ENCODE data around the gene TXNDC12.
"Not testable (repeated sequence)": the region's sequence is repeated elsewhere in the genome, so short reads cannot be mapped to it uniquely, and the experiment has no call there.

TXNDC12 gene

GRCh38 chr1:52007215-52008002 is 47.6 kb downstream of the TXNDC12 start:
- no peaks in the 10 kb centered on the region for H3K9me3 Mint-ChIP-seq
- DNase-seq (ENCODE audit: low spot score in 2 of 2) (no peak), ATAC-seq (replicated peaks; ENCODE audit: extremely low read depth, poor library complexity, severe bottlenecking) (no peak)
- no peaks in the 10 kb centered on the region for H3K36me3 Mint-ChIP-seq (ENCODE audit: insufficient read depth)
- H3K4me3 Mint-ChIP-seq: no peak overlapping the region
- H3K27ac Mint-ChIP-seq (ENCODE audit: low read depth): no peak overlapping the region
- H3K4me1 Mint-ChIP-seq: no peaks in the 10 kb centered on the region
- H3K27me3 Mint-ChIP-seq: peaks cover 24% of the 10 kb centered on the region

GRCh38 chr1:52006081-52006553 is 48.9 kb downstream of the TXNDC12 start:
- not testable (repeated sequence) for ATAC-seq (replicated peaks; ENCODE audit: extremely low read depth, poor library complexity, severe bottlenecking)

GRCh38 chr1:52005548-52005947 is 49.4 kb downstream of the TXNDC12 start:
- not testable (repeated sequence) for ATAC-seq (replicated peaks; ENCODE audit: extremely low read depth, poor library complexity, severe bottlenecking); H3K4me3 Mint-ChIP-seq; H3K36me3 Mint-ChIP-seq (ENCODE audit: insufficient read depth); H3K27ac Mint-ChIP-seq (ENCODE audit: low read depth); H3K9me3 Mint-ChIP-seq; DNase-seq (ENCODE audit: low spot score in 2 of 2); H3K4me1 Mint-ChIP-seq
- H3K27me3 Mint-ChIP-seq: peaks cover 24% of the 10 kb centered on the region

More at GRCh38 chr1:52006081-52006553, 48.9 kb downstream of the TXNDC12 start:
- H3K27me3 Mint-ChIP-seq: peaks cover 24% of the 10 kb centered on the region
- H3K36me3 Mint-ChIP-seq (ENCODE audit: insufficient read depth); H3K4me1 Mint-ChIP-seq; DNase-seq (ENCODE audit: low spot score in 2 of 2); H3K9me3 Mint-ChIP-seq; H3K4me3 Mint-ChIP-seq; H3K27ac Mint-ChIP-seq (ENCODE audit: low read depth): not testable (repeated sequence)

GRCh38 chr1:52003877-52004276 is 51.1 kb downstream of the TXNDC12 start:
- ATAC-seq (replicated peaks; ENCODE audit: extremely low read depth, poor library complexity, severe bottlenecking) (no peak), DNase-seq (ENCODE audit: low spot score in 2 of 2) (no peak)
- Mint-ChIP-seq H3K27me3 (peaks cover 24% of the 10 kb centered on the region), H3K4me1 (no peaks in the 10 kb centered on the region), H3K27ac (ENCODE audit: low read depth) (no peak overlapping the region), H3K36me3 (ENCODE audit: insufficient read depth) (peaks cover 2% of the 10 kb centered on the region), H3K9me3 (no peaks in the 10 kb centered on the region), H3K4me3 (no peak overlapping the region)

- Mint-ChIP-seq H3K36me3 (ENCODE audit: insufficient read depth) (peaks cover 2% of the 10 kb centered on the region), H3K27me3 (peaks cover 21% of the 10 kb centered on the region), H3K4me3 (no peak overlapping the region), H3K9me3 (no peaks in the 10 kb centered on the region), H3K27ac (ENCODE audit: low read depth) (no peak overlapping the region), H3K4me1 (no peaks in the 10 kb centered on the region)
- ATAC-seq (replicated peaks; ENCODE audit: extremely low read depth, poor library complexity, severe bottlenecking): peak; percentile 71
- DNase-seq (ENCODE audit: low spot score in 2 of 2): peak in 1 of 2 donors; percentile 47
These were observed 52.7 kb downstream of the TXNDC12 start for GRCh38 chr1:52002038-52002917.

GRCh38 chr1:51998701-51999100 is 56.3 kb downstream of the TXNDC12 start:
- H3K27ac Mint-ChIP-seq (ENCODE audit: low read depth): no peak overlapping the region
- no peak for DNase-seq (ENCODE audit: low spot score in 2 of 2)
- no peaks in the 10 kb centered on the region for H3K4me1 Mint-ChIP-seq
- H3K4me3 Mint-ChIP-seq: no peak overlapping the region
- H3K9me3 Mint-ChIP-seq: no peaks in the 10 kb centered on the region
- peaks cover 6% of the 10 kb centered on the region for H3K27me3 Mint-ChIP-seq
- no peak for ATAC-seq (replicated peaks; ENCODE audit: extremely low read depth, poor library complexity, severe bottlenecking)
- H3K36me3 Mint-ChIP-seq (ENCODE audit: insufficient read depth): peaks cover 2% of the 10 kb centered on the region

- no peak for ATAC-seq (replicated peaks; ENCODE audit: extremely low read depth, poor library complexity, severe bottlenecking)
These were observed 57.0 kb downstream of the TXNDC12 start for GRCh38 chr1:51997974-51998382.

GRCh38 chr1:51990478-51990965 is 64.5 kb downstream of the TXNDC12 start, which contains the start of gene RAB3B:
TSS of gene RAB3B (minus strand) at chr1:51990700. CDS start at chr1:51977117, 13,583 bp downstream.
- peaks cover 38% of the 10 kb centered on the region for H3K27me3 Mint-ChIP-seq
- ATAC-seq (replicated peaks; ENCODE audit: extremely low read depth, poor library complexity, severe bottlenecking) (peak; percentile 77), DNase-seq (ENCODE audit: low spot score in 2 of 2) (peak; percentile 43 to 52)
- H3K4me3 Mint-ChIP-seq: peak within 1 kb of the TSS; percentile 85
- peaks cover 8% of the 10 kb centered on the region for H3K36me3 Mint-ChIP-seq (ENCODE audit: insufficient read depth)
- H3K4me1 Mint-ChIP-seq: peaks cover 17% of the 10 kb centered on the region
- H3K27ac Mint-ChIP-seq (ENCODE audit: low read depth): peak within 1 kb of the TSS; percentile 68
- H3K9me3 Mint-ChIP-seq: no peaks in the 10 kb centered on the region

More at GRCh38 chr1:51997974-51998382, 57.0 kb downstream of the TXNDC12 start:
- H3K27ac Mint-ChIP-seq (ENCODE audit: low read depth): no peak overlapping the region
- H3K4me3 Mint-ChIP-seq: no peak overlapping the region
- peaks cover 13% of the 10 kb centered on the region for H3K27me3 Mint-ChIP-seq
- DNase-seq (ENCODE audit: low spot score in 2 of 2): no peak
- H3K36me3 Mint-ChIP-seq (ENCODE audit: insufficient read depth): peaks cover 2% of the 10 kb centered on the region
- H3K4me1 Mint-ChIP-seq: no peaks in the 10 kb centered on the region
- no peaks in the 10 kb centered on the region for H3K9me3 Mint-ChIP-seq

- ATAC-seq (replicated peaks; ENCODE audit: extremely low read depth, poor library complexity, severe bottlenecking) (no peak), DNase-seq (ENCODE audit: low spot score in 2 of 2) (no peak)
- H3K27me3 Mint-ChIP-seq: peaks cover 38% of the 10 kb centered on the region
- no peaks in the 10 kb centered on the region for H3K9me3 Mint-ChIP-seq
- peak overlapping the region; percentile 74 for H3K4me3 Mint-ChIP-seq
- peaks cover 17% of the 10 kb centered on the region for H3K4me1 Mint-ChIP-seq
- peaks cover 8% of the 10 kb centered on the region for H3K36me3 Mint-ChIP-seq (ENCODE audit: insufficient read depth)
- peak overlapping the region; percentile 68 for H3K27ac Mint-ChIP-seq (ENCODE audit: low read depth)
These were observed 65.2 kb downstream of the TXNDC12 start for GRCh38 chr1:51989582-51990477.

GRCh38 chr1:51988254-51988653 is 66.7 kb downstream of the TXNDC12 start:
- Mint-ChIP-seq H3K36me3 (ENCODE audit: insufficient read depth) (peaks cover 8% of the 10 kb centered on the region), H3K4me1 (peaks cover 17% of the 10 kb centered on the region), H3K27ac (ENCODE audit: low read depth) (no peak overlapping the region), H3K4me3 (no peak overlapping the region), H3K9me3 (no peaks in the 10 kb centered on the region), H3K27me3 (peaks cover 28% of the 10 kb centered on the region)
- ATAC-seq (replicated peaks; ENCODE audit: extremely low read depth, poor library complexity, severe bottlenecking) (no peak), DNase-seq (ENCODE audit: low spot score in 2 of 2) (no peak)

- DNase-seq (ENCODE audit: low spot score in 2 of 2) (no peak), ATAC-seq (replicated peaks; ENCODE audit: extremely low read depth, poor library complexity, severe bottlenecking) (no peak)
- H3K4me1 Mint-ChIP-seq: peaks cover 17% of the 10 kb centered on the region
- H3K27me3 Mint-ChIP-seq: peaks cover 12% of the 10 kb centered on the region
- peaks cover 8% of the 10 kb centered on the region for H3K36me3 Mint-ChIP-seq (ENCODE audit: insufficient read depth)
- no peak overlapping the region for H3K4me3 Mint-ChIP-seq
- no peaks in the 10 kb centered on the region for H3K9me3 Mint-ChIP-seq
- H3K27ac Mint-ChIP-seq (ENCODE audit: low read depth): no peak overlapping the region
These were observed 68.3 kb downstream of the TXNDC12 start for GRCh38 chr1:51986718-51987117.

- Mint-ChIP-seq H3K4me3 (no peak overlapping the region), H3K27ac (ENCODE audit: low read depth) (no peak overlapping the region), H3K36me3 (ENCODE audit: insufficient read depth) (no peaks in the 10 kb centered on the region), H3K27me3 (no peaks in the 10 kb centered on the region), H3K4me1 (no peaks in the 10 kb centered on the region), H3K9me3 (no peaks in the 10 kb centered on the region)
- ATAC-seq (replicated peaks; ENCODE audit: extremely low read depth, poor library complexity, severe bottlenecking) (no peak), DNase-seq (ENCODE audit: low spot score in 2 of 2) (no peak)
These were observed 72.8 kb downstream of the TXNDC12 start for GRCh38 chr1:51982161-51982560.

All from central memory CD8-positive, alpha-beta T cell (primary cell).